ENCODE data around the gene DKC1.

The DKC1 gene

GRCh38 chrX:154797006-154797405 lies 34.3 kb downstream of the DKC1 start:
- Histone ChIP-seq H3K9me3 (ENCODE audit: control extremely low read depth in 1 of 5, control insufficient read depth in 4 of 5, insufficient read depth in 2 of 5, low read depth in 1 of 5, low read length in 4 of 5) (no peaks in the 10 kb centered on the region), H3K36me3 (ENCODE audit: control insufficient read depth in 4 of 4, insufficient read depth in 4 of 4, low read length in 3 of 4) (peaks cover 0 to 4% (median under 1%) of the 10 kb centered on the region in 4 experiments), H3K27me3 (replicated peaks in 2 of 5; ENCODE audit: control insufficient read depth in 4 of 5, insufficient read depth in 5 of 5, low read length in 4 of 5) (no peaks in the 10 kb centered on the region), H3K4me3 (ENCODE audit: control insufficient read depth in 1 of 7, extremely low read depth in 1 of 7, insufficient read depth in 4 of 7, low read depth in 2 of 7, low read length in 6 of 7) (no peak overlapping the region), H3K4me1 (ENCODE audit: control extremely low read depth in 1 of 4, control insufficient read depth in 4 of 4, insufficient read depth in 4 of 4, low read length in 3 of 4) (peaks cover 32 to 62% (median 47%) of the 10 kb centered on the region in 4 experiments), H3K27ac (ENCODE audit: insufficient read depth in 1 of 2, low read depth in 1 of 2, low read length in 2 of 2, poor library complexity in 1 of 2, severe bottlenecking in 2 of 2) (peak overlapping the region in 1 of 2 experiments; percentile 94)
- 70% methylated on average over 5 of the region's 6 CpGs for whole genome bisulfite sequencing (ENCODE audit: insufficient coverage)
- ChIA-PET CTCF (interaction anchor here (1.0 kb wide), 1 partner anchor 13 kb away, joined by 3 read pairs; no protein-coding TSS in a partner anchor), POLR2A (no interaction called here)
- DNase-seq, result no peak

DNA sequence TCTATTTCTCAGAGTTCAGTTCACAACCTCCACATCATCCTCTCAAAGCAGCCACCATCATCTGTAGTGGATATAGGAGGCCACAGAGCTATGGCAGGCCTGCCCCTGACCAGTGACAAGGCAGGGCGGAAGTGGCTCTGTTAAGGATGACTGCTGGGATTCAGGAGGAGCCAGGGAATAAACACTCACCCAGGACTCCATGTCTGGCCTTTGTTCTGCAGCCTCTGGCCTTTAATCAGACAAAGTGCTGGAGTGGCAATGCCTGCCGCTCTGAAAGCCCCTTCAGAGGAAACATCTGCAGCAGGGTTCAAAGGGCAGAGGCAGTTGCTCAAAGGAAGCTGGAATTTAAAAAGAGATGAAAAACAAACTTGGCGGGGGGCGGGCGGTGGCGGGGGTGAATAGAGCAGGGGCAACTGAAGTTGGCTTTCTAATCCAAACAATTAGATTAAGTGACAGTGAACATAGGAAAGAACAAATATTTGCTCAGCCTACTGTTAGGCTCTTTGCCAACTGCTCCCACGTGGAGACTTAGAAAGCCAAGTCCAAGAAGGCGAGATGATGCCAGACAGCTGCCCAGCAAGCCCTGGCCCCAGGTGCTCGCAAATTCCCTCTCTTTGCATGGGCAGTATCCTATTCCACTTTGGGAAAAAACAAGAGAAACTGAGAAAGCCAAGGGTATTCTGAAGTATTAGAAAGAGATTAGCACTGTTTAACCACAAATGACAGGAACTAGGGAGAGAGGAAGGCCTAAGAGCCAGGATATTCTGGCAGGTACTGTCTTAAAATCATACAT lies 37.1 kb downstream of the DKC1 start:
- ChIA-PET POLR2A (no interaction called here), CTCF (interaction anchor here (0.9 kb wide), 1 partner anchor 8 kb away, joined by 3 read pairs; no protein-coding TSS in a partner anchor)
- WGBS (ENCODE audit: insufficient coverage), result 33% methylated on average over 5 of the region's 9 CpGs

DNA sequence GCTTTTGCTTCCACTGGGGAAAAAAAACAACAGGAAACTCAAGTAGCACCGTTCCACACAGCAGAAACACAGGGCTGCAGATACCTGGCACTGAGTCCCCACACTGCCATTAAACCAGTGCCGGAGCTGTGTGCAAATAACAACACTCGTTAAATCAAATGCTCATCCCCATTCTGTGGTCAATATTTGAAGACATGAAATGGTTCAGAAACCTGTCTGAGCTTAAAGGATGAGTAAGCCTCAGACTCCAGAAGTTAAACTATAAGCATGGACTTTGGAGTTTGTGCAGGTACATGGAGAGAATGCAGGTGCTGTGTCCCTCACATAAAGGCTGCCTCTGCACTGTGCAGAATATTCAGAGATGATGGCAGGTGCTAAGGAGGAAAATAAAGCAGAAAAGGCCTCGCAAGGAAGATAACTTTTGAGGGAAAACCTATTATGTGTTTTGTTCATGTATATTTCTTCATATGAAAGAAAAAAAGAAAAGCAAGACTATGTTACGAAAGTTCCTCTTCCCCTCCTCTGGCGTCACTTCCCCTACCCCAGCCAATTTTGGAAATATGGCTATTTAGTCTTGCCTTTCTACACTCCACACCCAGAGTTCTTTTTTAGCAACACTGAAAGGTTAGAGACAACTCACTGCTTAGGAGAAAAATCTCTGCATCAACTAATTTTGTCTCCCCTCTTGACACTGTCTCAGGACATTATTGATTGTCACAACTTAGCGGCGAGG lies 38.0 kb downstream of the DKC1 start:
- CTCF ChIA-PET, result interaction anchor here (0.9 kb wide), 1 partner anchor 9 kb away, joined by 3 read pairs; no protein-coding TSS in a partner anchor
- no peaks in the 10 kb centered on the region for H3K36me3 ChIP-seq (ENCODE audit: control insufficient read depth in 4 of 4, insufficient read depth in 4 of 4, low read length in 3 of 4)
- 71% methylated on average over 4 of the region's 8 CpGs for WGBS (ENCODE audit: insufficient coverage)
- DNase-seq, result peak in 2 of 3 donors; percentile 46
- peaks cover 46 to 88% (median 60%) of the 10 kb centered on the region in 4 experiments for H3K4me1 ChIP-seq (ENCODE audit: control extremely low read depth in 1 of 4, control insufficient read depth in 4 of 4, insufficient read depth in 4 of 4, low read length in 3 of 4)
- no peaks in the 10 kb centered on the region for H3K27me3 ChIP-seq (replicated peaks in 2 of 5; ENCODE audit: control insufficient read depth in 4 of 5, insufficient read depth in 5 of 5, low read length in 4 of 5)
- H3K4me3 ChIP-seq (ENCODE audit: control insufficient read depth in 1 of 7, extremely low read depth in 1 of 7, insufficient read depth in 4 of 7, low read depth in 2 of 7, low read length in 6 of 7), result peak overlapping the region in 3 of 7 experiments; percentile 9 to 25 (median 23)
- peak overlapping the region; percentile 64 to 94 for H3K27ac ChIP-seq (ENCODE audit: insufficient read depth in 1 of 2, low read depth in 1 of 2, low read length in 2 of 2, poor library complexity in 1 of 2, severe bottlenecking in 2 of 2)
- POLR2A ChIA-PET, result no interaction called here
- H3K9me3 ChIP-seq (ENCODE audit: control extremely low read depth in 1 of 5, control insufficient read depth in 4 of 5, insufficient read depth in 2 of 5, low read depth in 1 of 5, low read length in 4 of 5), result no peaks in the 10 kb centered on the region

More for the DNA sequence above, 37.1 kb downstream of the DKC1 start:
- peak in 2 of 3 donors; percentile 44 to 56 for DNase-seq
- Histone ChIP-seq H3K9me3 (ENCODE audit: control extremely low read depth in 1 of 5, control insufficient read depth in 4 of 5, insufficient read depth in 2 of 5, low read depth in 1 of 5, low read length in 4 of 5) (no peaks in the 10 kb centered on the region), H3K27me3 (replicated peaks in 2 of 5; ENCODE audit: control insufficient read depth in 4 of 5, insufficient read depth in 5 of 5, low read length in 4 of 5) (no peaks in the 10 kb centered on the region), H3K27ac (ENCODE audit: insufficient read depth in 1 of 2, low read depth in 1 of 2, low read length in 2 of 2, poor library complexity in 1 of 2, severe bottlenecking in 2 of 2) (peak overlapping the region; percentile 64 to 94), H3K4me3 (ENCODE audit: control insufficient read depth in 1 of 7, extremely low read depth in 1 of 7, insufficient read depth in 4 of 7, low read depth in 2 of 7, low read length in 6 of 7) (peak overlapping the region in 4 of 7 experiments; percentile 5 to 42 (median 16)), H3K36me3 (ENCODE audit: control insufficient read depth in 4 of 4, insufficient read depth in 4 of 4, low read length in 3 of 4) (no peaks in the 10 kb centered on the region), H3K4me1 (ENCODE audit: control extremely low read depth in 1 of 4, control insufficient read depth in 4 of 4, insufficient read depth in 4 of 4, low read length in 3 of 4) (peaks cover 46 to 89% (median 63%) of the 10 kb centered on the region in 4 experiments)

GRCh38 chrX:154802947-154803346 lies 40.3 kb downstream of the DKC1 start:
- peak overlapping the region in 1 of 2 experiments; percentile 94 for H3K27ac ChIP-seq (ENCODE audit: insufficient read depth in 1 of 2, low read depth in 1 of 2, low read length in 2 of 2, poor library complexity in 1 of 2, severe bottlenecking in 2 of 2)
- H3K9me3 ChIP-seq (ENCODE audit: control extremely low read depth in 1 of 5, control insufficient read depth in 4 of 5, insufficient read depth in 2 of 5, low read depth in 1 of 5, low read length in 4 of 5), result peaks cover 0 to 2% (median 0%) of the 10 kb centered on the region in 5 experiments
- no peaks in the 10 kb centered on the region for H3K36me3 ChIP-seq (ENCODE audit: control insufficient read depth in 4 of 4, insufficient read depth in 4 of 4, low read length in 3 of 4)
- ChIA-PET POLR2A (no interaction called here), CTCF (no interaction called here)
- peaks cover 41 to 75% (median 52%) of the 10 kb centered on the region in 4 experiments for H3K4me1 ChIP-seq (ENCODE audit: control extremely low read depth in 1 of 4, control insufficient read depth in 4 of 4, insufficient read depth in 4 of 4, low read length in 3 of 4)
- peak overlapping the region in 5 of 7 experiments; percentile 2 to 90 (median 17) for H3K4me3 ChIP-seq (ENCODE audit: control insufficient read depth in 1 of 7, extremely low read depth in 1 of 7, insufficient read depth in 4 of 7, low read depth in 2 of 7, low read length in 6 of 7)
- no peaks in the 10 kb centered on the region for H3K27me3 ChIP-seq (replicated peaks in 2 of 5; ENCODE audit: control insufficient read depth in 4 of 5, insufficient read depth in 5 of 5, low read length in 4 of 5)
- 60% methylated on average over 2 of the region's 2 CpGs for WGBS (ENCODE audit: insufficient coverage)
- no peak for DNase-seq

GRCh38 chrX:154804261-154804956 lies 41.7 kb downstream of the DKC1 start:
- 36% methylated on average over 5 of the region's 7 CpGs for WGBS (ENCODE audit: insufficient coverage)
- H3K27ac ChIP-seq (ENCODE audit: insufficient read depth in 1 of 2, low read depth in 1 of 2, low read length in 2 of 2, poor library complexity in 1 of 2, severe bottlenecking in 2 of 2), result peak overlapping the region; percentile 40 to 94
- H3K4me3 ChIP-seq (ENCODE audit: control insufficient read depth in 1 of 7, extremely low read depth in 1 of 7, insufficient read depth in 4 of 7, low read depth in 2 of 7, low read length in 6 of 7), result peak overlapping the region; percentile 44 to 90 (median 69)
- no peak for DNase-seq
- ChIA-PET POLR2A (no interaction called here), CTCF (interaction anchor here (0.6 to 1.3 kb wide), 3 partner anchors 41 to 259 kb away, joined by 3 to 5 read pairs (median 3); no protein-coding TSS in a partner anchor)
- no peaks in the 10 kb centered on the region for H3K27me3 ChIP-seq (replicated peaks in 2 of 5; ENCODE audit: control insufficient read depth in 4 of 5, insufficient read depth in 5 of 5, low read length in 4 of 5)
- no peaks in the 10 kb centered on the region for H3K36me3 ChIP-seq (ENCODE audit: control insufficient read depth in 4 of 4, insufficient read depth in 4 of 4, low read length in 3 of 4)
- H3K4me1 ChIP-seq (ENCODE audit: control extremely low read depth in 1 of 4, control insufficient read depth in 4 of 4, insufficient read depth in 4 of 4, low read length in 3 of 4), result peaks cover 34 to 62% (median 44%) of the 10 kb centered on the region in 4 experiments
- peaks cover 0 to 2% (median 0%) of the 10 kb centered on the region in 5 experiments for H3K9me3 ChIP-seq (ENCODE audit: control extremely low read depth in 1 of 5, control insufficient read depth in 4 of 5, insufficient read depth in 2 of 5, low read depth in 1 of 5, low read length in 4 of 5)

DNA sequence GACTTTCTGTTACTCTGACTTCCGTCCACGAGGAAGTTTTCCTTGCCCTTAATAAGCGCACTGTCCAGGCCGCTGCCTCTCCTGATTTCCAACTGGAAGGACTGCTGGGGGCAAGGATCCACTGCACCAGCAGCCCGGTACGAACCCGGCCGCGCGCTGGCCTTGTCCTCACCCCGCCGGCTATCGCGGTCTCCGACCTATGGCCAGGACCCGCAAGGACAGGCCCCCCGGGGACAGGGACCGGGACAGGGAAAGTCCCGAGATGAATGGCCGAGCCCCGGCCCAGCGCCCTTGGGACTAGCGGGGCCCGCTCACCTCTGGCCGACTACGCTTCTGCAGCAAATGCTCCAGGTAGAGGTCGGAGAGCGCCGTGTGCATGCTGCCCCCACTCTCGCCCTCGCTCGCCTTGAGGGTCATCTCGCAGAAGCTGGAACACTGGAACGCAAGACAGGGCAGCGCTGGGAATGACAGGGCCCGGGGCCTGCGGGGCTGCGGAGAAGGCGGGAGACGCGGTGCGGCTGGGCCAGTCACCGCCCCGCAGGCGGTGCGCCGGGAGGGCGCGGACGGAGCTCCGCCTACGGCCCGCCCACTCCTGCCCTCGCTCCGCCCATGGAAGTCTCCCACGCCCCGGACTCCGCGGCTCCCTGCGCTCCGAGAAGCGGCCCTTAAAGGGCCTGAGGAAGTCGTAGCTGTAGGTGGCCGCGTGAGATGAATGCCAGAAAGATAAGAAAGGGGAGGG lies 42.5 kb downstream of the DKC1 start, which contains the start of gene MPP1:
TSS of gene MPP1 (minus strand) at position 529 of the 739 bp plus-strand sequence. CDS start at position 417, 112 bp downstream.
- peaks cover 29 to 55% (median 40%) of the 10 kb centered on the region in 4 experiments for H3K4me1 ChIP-seq (ENCODE audit: control extremely low read depth in 1 of 4, control insufficient read depth in 4 of 4, insufficient read depth in 4 of 4, low read length in 3 of 4)
- H3K4me3 ChIP-seq (ENCODE audit: control insufficient read depth in 1 of 7, extremely low read depth in 1 of 7, insufficient read depth in 4 of 7, low read depth in 2 of 7, low read length in 6 of 7), result peak within 1 kb of the TSS; percentile 44 to 90 (median 69)
- 32% methylated on average over 56 of the region's 65 CpGs for WGBS (ENCODE audit: insufficient coverage)
- H3K27me3 ChIP-seq (replicated peaks in 2 of 5; ENCODE audit: control insufficient read depth in 4 of 5, insufficient read depth in 5 of 5, low read length in 4 of 5), result no peaks in the 10 kb centered on the region
- H3K9me3 ChIP-seq (ENCODE audit: control extremely low read depth in 1 of 5, control insufficient read depth in 4 of 5, insufficient read depth in 2 of 5, low read depth in 1 of 5, low read length in 4 of 5), result peaks cover 0 to 2% (median 0%) of the 10 kb centered on the region in 5 experiments
- POLR2A ChIA-PET, result no interaction called here
- CTCF ChIA-PET, result interaction anchor here (1.0 to 1.4 kb wide), 4 partner anchors 22 to 56 kb away, joined by 3 read pairs; no protein-coding TSS in a partner anchor
- peak within 1 kb of the TSS; percentile 40 to 94 for H3K27ac ChIP-seq (ENCODE audit: insufficient read depth in 1 of 2, low read depth in 1 of 2, low read length in 2 of 2, poor library complexity in 1 of 2, severe bottlenecking in 2 of 2)
- peak; percentile 67 to 84 (median 83) for DNase-seq
- no peaks in the 10 kb centered on the region for H3K36me3 ChIP-seq (ENCODE audit: control insufficient read depth in 4 of 4, insufficient read depth in 4 of 4, low read length in 3 of 4)

All from common myeloid progenitor, CD34-positive (primary cell).